Activated CD4-positive, alpha-beta T cell treated with anti-CD3 and anti-CD28 coated beads, Interleukin-2, amount 50 U/mL, for 24 hours (primary cell): ENCODE results near the gene ADAMTS2.

Source experiments
- DNase-seq, 2 donors: peaks; one replicate each; pipeline ENCODE4 v3.0.0-alpha.2; 2020; ENCODE audit warnings: low read depth in 1 of 2, low spot score in 1 of 2

The ADAMTS2 gene

GRCh38 chr5:179199246-179199645 lies 146.0 kb downstream of the ADAMTS2 start:
- no peak for DNase-seq

DNA sequence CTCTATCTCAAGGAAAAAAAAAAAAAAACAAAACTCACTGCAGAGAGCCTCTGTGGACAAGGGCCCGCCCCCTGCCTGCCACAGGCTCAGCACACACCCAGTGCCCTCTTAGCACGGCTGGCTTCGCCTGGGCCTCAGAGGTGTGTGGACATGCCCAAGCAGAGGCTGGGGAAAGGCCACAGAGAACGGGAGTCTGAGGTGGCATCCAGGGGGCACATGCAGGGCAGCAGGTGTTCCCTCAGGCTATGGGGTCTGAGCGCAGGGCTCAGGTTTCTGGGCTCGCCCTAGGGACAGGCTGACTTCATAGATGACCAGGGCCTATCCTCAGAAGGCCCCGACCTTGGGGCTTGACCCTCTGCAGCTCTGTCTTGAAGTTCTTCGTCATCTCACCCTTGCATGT lies 146.4 kb downstream of the ADAMTS2 start:
- no peak for DNase-seq

GRCh38 chr5:179196405-179197079 lies 148.7 kb downstream of the ADAMTS2 start:
- DNase-seq = no peak

GRCh38 chr5:179195561-179196404 lies 149.5 kb downstream of the ADAMTS2 start:
- no peak for DNase-seq

- no peak for DNase-seq
Measured at GRCh38 chr5:179194941-179195381, 150.3 kb downstream of the ADAMTS2 start.

- DNase-seq = no peak
Measured at GRCh38 chr5:179194201-179194910, 150.9 kb downstream of the ADAMTS2 start.

DNA sequence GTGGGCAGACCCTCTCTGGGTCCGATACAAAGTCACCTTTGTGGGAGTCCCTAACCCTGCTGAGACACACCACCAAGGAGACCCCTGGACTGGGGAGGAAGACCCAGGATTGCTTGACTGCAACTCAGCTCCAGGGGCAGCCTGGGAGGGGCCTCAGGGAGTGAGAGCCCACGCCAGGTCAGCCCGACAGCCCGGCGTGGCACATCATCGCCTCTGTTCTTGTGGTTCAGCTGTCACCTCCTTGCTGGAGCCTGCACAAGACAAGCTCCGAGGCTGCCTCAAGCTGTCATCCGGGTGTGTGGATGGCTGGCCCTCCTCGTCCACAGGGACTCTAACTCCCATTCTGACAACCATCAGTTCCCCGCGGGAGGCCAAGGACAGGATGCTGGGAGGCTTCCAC lies 151.5 kb downstream of the ADAMTS2 start:
- DNase-seq = no peak

DNA sequence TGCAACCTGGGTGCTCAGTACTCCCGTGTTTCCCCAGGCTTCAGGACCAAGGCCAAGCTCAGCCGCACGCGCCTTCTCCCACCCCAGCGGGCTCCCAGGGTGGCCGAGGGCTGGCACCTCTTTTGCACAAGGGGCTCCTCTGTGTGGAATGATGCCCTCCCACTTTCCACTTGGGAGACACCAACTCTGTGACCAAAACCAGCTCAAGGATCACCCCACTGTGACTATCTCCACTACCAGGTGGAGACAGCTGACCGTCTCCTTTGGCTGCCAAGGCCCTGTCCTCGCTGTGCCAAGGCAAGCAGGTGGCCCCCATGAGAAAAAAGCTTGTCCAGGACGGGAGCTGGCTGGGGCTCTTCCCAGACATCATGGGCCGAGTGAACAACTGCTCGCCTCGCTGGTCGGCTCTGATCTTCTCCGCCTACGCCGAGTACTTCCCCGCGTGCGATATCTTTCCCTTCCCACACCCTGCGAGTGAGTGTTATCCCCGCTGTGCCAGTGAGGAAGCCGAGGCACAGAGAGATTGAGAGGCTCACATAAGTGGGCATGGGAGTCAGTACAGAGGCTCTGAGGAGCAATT lies 152.3 kb downstream of the ADAMTS2 start:
- DNase-seq = no peak

- no peak for DNase-seq
Measured at GRCh38 chr5:179192185-179192890, 152.9 kb downstream of the ADAMTS2 start.

DNA sequence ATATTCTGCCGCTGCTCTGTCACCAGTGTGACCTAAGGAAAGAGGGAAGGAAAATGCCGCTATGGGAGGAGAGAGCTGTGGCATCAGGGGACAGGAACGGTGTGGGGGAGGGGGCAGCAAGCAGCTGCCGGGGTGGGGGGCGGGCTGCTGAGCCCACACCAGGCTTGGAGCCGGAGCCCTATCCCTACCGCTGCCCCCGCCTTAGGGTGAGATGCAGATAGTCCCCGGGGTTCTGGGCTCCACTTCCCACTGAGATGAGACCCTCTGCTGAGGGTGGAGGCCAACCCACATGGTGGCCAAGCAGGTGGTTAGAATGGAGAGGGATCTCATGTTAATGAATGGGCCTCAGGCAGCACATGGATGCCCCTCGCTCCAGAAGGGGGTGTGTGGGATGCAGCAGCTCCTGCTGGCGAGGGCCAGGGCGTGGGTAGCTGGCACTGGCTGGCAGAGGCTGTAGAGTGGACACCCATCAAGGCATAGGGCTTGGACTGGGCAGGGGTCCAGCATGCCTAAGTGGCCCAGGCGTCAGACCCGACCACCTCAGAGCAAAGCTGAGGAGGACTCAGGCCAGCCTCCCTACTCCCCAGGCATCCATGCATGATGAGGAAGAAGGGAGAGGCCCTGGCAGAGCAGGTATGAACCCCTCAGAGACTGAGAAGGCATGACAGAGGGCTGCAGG lies 153.6 kb downstream of the ADAMTS2 start:
- no peak for DNase-seq

DNA sequence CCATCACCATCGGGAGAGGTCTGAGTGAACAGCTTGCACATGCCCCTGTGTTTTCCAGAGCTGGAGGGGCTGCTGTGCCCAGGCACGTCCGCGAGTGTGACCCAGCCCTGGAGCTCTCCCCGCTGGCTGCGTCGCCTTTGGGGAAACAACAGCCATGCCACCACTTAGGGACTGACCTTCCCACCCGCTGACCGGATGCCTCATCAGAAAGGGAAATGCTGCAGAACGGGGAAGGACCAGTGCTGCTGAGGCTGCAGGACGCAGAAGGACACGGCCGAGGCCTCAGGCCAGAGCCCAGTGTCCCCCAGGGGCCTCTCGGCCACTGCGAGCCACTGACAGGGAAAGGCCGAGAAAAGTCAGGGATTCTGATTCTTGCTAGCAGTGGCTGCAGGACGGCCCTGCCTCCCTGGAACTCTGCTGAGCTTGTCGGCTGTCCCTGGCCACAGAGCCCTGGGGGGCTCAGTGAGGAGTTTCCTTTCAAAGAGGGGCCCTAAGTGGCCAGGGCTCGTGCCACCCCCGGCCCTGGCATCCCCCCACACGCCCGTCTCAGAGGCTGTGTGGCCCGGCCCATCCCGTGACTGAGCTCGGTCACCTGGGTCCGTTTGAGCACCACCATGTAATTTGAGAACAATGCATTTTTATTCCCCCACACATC lies 154.3 kb downstream of the ADAMTS2 start:
- no peak for DNase-seq

DNA sequence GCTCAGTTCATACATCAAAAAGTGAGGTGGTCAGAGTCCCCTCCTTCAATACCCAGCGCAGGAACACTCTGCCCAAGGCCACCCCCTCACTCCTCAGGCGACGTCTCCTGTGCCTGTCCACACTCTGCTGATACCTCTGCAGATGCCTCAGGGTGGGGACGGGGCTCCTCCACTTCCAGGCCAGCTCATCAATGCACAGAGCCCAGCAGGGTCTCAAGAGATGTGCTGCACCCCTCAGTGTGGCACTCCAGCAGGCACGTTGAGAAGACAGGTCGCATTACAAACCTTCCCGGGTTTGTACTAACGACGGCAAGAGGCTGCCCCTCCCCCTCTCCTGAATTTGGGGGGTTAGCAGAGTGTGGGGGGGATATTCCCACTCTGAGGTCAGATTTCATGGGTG lies 156.6 kb downstream of the ADAMTS2 start:
- no peak for DNase-seq

DNA sequence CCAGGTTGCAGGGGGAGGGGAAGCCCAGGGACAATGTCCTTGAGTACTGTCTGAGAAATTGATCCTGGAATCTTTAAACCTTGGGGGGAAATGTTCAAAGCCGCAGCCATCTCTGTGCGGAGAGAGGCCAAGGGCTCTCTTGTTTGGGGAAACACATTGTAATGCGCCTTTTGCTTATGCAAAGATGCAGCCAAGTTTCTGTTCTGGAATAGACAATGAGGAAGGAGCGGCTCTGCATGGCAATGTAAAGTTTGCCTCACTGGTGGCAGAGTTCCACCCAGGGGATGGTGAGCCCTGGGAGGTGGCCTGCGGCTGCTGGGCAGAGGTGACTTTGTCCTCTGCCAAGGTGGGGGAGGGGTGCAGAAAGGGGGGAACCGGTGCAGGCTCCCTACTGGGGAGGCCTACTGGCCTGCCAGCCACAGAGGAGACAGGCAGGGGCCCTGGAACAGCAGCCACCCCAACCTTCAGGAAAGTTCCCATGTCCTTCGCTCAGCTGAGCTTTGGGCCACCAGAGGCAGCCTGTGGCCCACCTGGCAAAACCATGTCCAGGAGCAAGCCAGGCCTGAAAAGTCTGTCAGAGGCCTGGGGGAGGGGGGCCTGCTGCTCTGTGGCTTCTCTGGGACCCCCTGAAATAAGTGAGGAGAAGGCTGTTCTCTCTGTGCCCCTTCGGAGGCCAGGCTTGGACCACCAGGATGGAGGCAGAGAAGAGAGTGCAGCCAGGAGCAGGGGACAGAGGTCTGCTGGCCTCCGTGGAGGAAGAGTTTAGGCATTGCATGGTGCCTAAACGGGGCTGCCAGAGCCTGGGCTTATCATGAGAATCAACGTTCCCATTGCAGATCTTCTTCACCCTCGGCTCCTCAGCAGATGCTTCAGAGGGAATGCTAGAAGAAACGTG lies 157.3 kb downstream of the ADAMTS2 start:
- DNase-seq = no peak

GRCh38 chr5:179187229-179187678 lies 158.0 kb downstream of the ADAMTS2 start:
- DNase-seq = no peak

GRCh38 chr5:179186801-179187200 lies 158.5 kb downstream of the ADAMTS2 start:
- DNase-seq = no peak

DNA sequence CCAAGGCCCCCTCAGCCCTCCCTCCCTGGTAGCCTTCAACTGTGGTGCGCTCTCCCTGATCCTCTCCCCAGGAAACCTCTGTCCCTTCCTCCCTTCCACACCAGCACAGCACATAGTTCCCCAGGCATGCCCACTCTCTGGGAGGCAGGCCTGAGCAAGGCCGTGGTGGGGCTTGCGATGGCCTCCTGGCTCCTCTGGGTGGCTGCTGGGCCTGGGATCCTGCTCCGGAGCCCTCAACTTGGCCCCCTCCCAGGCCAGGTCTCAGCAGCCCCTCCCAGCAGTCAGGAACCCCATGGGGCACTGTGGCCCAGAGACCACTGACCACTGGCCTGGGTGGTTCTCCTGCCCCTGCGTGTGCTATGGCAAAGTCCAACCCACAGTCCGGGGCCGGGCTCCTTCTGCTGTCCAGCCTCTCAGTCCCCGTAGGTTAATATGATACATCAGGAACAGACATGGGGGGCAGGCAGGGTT lies 159.3 kb downstream of the ADAMTS2 start:
- DNase-seq = no peak

DNA sequence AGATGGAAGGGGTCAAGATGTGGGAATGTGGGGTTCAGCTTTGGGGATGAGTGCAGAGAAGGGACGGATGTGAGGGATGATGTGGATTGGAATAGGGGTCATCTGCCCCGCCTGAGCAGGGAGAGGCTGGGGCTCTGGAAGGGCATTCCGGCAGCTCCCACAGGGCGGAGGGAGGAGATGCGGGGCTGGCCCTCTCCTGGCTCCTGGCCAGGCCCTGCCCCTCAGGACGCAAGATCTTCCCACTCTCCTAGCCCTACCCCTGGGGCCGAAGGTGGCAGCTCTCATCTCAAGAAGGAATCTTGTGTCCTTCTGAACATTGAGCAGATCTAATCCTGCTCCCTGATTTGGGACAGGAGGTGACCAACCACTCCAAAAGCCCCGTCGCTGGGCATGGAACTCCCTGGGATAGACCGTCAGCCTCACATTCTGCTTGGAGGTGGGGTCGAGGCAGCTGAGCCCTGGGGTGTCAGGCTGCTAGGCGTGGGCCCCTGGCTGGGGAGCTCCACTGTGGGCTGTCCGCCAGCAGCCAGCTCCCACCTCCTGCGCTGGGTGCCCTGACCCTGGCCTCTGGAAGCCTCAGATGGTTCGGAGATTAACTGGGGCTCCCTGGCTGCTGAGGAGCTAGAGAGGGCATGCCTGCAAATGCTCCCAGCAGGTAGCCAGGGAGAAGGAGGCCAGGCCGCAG lies 159.9 kb downstream of the ADAMTS2 start:
- DNase-seq = no peak

- DNase-seq = no peak
Measured at GRCh38 chr5:179184521-179185050, 160.7 kb downstream of the ADAMTS2 start.
